ENCODE data around the gene SIRT4. TPM values are rescaled to one million over a fixed set of nuclear protein-coding genes. Genes with fewer than 3 reads are reported as not detected.

The SIRT4 gene
- total and polyA plus RNA-seq, 2 of the 13 experiments (the other 11 are each of a cell fraction or from before 2014, with no cell fraction given) = 3.4 to 5.8 TPM

GRCh38 chr12:120321382-120322202 is 19.5 kb downstream of the SIRT4 start (continued):
- TF ChIP-seq, protein P1, sequence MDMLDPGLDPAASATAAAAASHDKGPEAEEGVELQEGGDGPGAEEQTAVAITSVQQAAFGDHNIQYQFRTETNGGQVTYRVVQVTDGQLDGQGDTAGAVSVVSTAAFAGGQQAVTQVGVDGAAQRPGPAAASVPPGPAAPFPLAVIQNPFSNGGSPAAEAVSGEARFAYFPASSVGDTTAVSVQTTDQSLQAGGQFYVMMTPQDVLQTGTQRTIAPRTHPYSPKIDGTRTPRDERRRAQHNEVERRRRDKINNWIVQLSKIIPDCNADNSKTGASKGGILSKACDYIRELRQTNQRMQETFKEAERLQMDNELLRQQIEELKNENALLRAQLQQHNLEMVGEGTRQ (IDR thresholded peaks at IDR 0.05; ENCODE audit: low read depth, low read length) = no peak
- TF ChIP-seq, protein P1 (CRISPR knock-in tag; IDR thresholded peaks at IDR 0.05; ENCODE audit: borderline replicate concordance) = no peak
- TF ChIP-seq ZNF879 (CRISPR knock-in tag; IDR thresholded peaks at IDR 0.05) = no peak
- no peak for TF ChIP-seq SOX5 (CRISPR knock-in tag; IDR thresholded peaks at IDR 0.05; ENCODE audit: borderline replicate concordance)
- peak; percentile 21 to 64; a peak in 2 of 4 replicates for TF ChIP-seq EP300 (IDR thresholded peaks at IDR 0.05; ENCODE audit: low read depth in 2 of 2, low read length in 2 of 2)
- 0 out of 2 replicates have a peak, but pooled peaks have one; percentile 9 for TF ChIP-seq EP300 (CRISPR knock-in tag; IDR thresholded peaks at IDR 0.05; ENCODE audit: borderline replicate concordance)
- TF ChIP-seq RAD21 (CRISPR knock-in tag; IDR thresholded peaks at IDR 0.05) = no peak
- TF ChIP-seq NKX3-1 (CRISPR knock-in tag; IDR thresholded peaks at IDR 0.05) = peak; percentile 60; the same call in 1 of the 2 replicates
- TF ChIP-seq SKI (IDR thresholded peaks at IDR 0.05; ENCODE audit: partially characterized antibody) = no peak
- TF ChIP-seq, protein P2, sequence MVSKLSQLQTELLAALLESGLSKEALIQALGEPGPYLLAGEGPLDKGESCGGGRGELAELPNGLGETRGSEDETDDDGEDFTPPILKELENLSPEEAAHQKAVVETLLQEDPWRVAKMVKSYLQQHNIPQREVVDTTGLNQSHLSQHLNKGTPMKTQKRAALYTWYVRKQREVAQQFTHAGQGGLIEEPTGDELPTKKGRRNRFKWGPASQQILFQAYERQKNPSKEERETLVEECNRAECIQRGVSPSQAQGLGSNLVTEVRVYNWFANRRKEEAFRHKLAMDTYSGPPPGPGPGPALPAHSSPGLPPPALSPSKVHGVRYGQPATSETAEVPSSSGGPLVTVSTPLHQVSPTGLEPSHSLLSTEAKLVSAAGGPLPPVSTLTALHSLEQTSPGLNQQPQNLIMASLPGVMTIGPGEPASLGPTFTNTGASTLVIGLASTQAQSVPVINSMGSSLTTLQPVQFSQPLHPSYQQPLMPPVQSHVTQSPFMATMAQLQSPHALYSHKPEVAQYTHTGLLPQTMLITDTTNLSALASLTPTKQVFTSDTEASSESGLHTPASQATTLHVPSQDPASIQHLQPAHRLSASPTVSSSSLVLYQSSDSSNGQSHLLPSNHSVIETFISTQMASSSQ (IDR thresholded peaks at IDR 0.05; ENCODE audit: low read depth) = peak; percentile 94
- TF ChIP-seq, protein P2 (CRISPR knock-in tag; IDR thresholded peaks at IDR 0.05; ENCODE audit: borderline replicate concordance) = peak; percentile 97
- no peak for TF ChIP-seq GATAD1 (CRISPR knock-in tag; IDR thresholded peaks at IDR 0.05)
- no peak for TF ChIP-seq JDP2 (CRISPR knock-in tag; IDR thresholded peaks at IDR 0.05; ENCODE audit: borderline replicate concordance)
- no peak for TF ChIP-seq PHF8 (CRISPR knock-in tag; IDR thresholded peaks at IDR 0.05)
- TF ChIP-seq, protein P3, sequence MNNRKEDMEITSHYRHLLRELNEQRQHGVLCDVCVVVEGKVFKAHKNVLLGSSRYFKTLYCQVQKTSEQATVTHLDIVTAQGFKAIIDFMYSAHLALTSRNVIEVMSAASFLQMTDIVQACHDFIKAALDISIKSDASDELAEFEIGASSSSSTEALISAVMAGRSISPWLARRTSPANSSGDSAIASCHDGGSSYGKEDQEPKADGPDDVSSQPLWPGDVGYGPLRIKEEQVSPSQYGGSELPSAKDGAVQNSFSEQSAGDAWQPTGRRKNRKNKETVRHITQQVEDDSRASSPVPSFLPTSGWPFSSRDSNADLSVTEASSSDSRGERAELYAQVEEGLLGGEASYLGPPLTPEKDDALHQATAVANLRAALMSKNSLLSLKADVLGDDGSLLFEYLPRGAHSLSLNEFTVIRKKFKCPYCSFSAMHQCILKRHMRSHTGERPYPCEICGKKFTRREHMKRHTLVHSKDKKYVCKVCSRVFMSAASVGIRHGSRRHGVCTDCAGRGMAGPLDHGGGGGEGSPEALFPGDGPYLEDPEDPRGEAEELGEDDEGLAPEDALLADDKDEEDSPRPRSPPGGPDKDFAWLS (CRISPR knock-in tag; IDR thresholded peaks at IDR 0.05; ENCODE audit: borderline replicate concordance) = no peak
- TF ChIP-seq CHCHD3 (CRISPR knock-in tag; IDR thresholded peaks at IDR 0.05) = no peak
- no peak for TF ChIP-seq HIC2 (CRISPR knock-in tag; IDR thresholded peaks at IDR 0.05; ENCODE audit: low read depth)
- TF ChIP-seq YEATS4 (CRISPR knock-in tag; IDR thresholded peaks at IDR 0.05; ENCODE audit: borderline replicate concordance) = no peak
- TF ChIP-seq, protein P4, sequence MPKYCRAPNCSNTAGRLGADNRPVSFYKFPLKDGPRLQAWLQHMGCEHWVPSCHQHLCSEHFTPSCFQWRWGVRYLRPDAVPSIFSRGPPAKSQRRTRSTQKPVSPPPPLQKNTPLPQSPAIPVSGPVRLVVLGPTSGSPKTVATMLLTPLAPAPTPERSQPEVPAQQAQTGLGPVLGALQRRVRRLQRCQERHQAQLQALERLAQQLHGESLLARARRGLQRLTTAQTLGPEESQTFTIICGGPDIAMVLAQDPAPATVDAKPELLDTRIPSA (CRISPR knock-in tag; IDR thresholded peaks at IDR 0.05; ENCODE audit: borderline replicate concordance) = no peak

Measured in HepG2 (cell line).